GM18519 (cell line): ENCODE data around the gene MYO3B.
"Not testable (repeated sequence)": the region's sequence is repeated elsewhere in the genome, so short reads cannot be mapped to it uniquely, and the experiment has no call there.

ENCODE experiments used
- ATAC-seq: cut with Tn5 transposase; IDR thresholded peaks from one replicate; pipeline ENCODE4 v1.9.1; 2021; ENCODE audit warnings: mild to moderate bottlenecking, moderate library complexity; ENCODE audit not compliant: unreplicated experiment, low FRiP score

MYO3B gene

GRCh38 chr2:170669909-170670308 is 492.0 kb downstream of the MYO3B start:
- no peak for ATAC-seq

GRCh38 chr2:170670651-170671050 is 492.7 kb downstream of the MYO3B start:
- no peak for ATAC-seq

GRCh38 chr2:170671079-170671478 is 493.1 kb downstream of the MYO3B start:
- ATAC-seq: no peak

- ATAC-seq: not testable (repeated sequence)
These were observed 496.3 kb downstream of the MYO3B start for GRCh38 chr2:170674282-170674681.

GRCh38 chr2:170675701-170676100 is 497.8 kb downstream of the MYO3B start:
- no peak for ATAC-seq

- ATAC-seq: no peak
These were observed 501.7 kb downstream of the MYO3B start for GRCh38 chr2:170679607-170680079.

- peak; percentile 72 for ATAC-seq
These were observed 502.4 kb downstream of the MYO3B start for GRCh38 chr2:170680172-170680941.

GRCh38 chr2:170681311-170681710 is 503.4 kb downstream of the MYO3B start:
- ATAC-seq: no peak

GRCh38 chr2:170685591-170685990 is 507.6 kb downstream of the MYO3B start:
- no peak for ATAC-seq

- ATAC-seq: no peak
These were observed 511.5 kb downstream of the MYO3B start for GRCh38 chr2:170689481-170689880.

GRCh38 chr2:170690640-170691039 is 512.7 kb downstream of the MYO3B start:
- no peak for ATAC-seq

- no peak for ATAC-seq
These were observed 516.4 kb downstream of the MYO3B start for GRCh38 chr2:170694316-170694715.

- ATAC-seq: no peak
These were observed 517.8 kb downstream of the MYO3B start for GRCh38 chr2:170695521-170696410.

- ATAC-seq: no peak
These were observed 519.0 kb downstream of the MYO3B start for GRCh38 chr2:170696948-170697347.

- no peak for ATAC-seq
These were observed 523.1 kb downstream of the MYO3B start for GRCh38 chr2:170701011-170701410.

GRCh38 chr2:170703776-170704476 is 526.0 kb downstream of the MYO3B start:
- no peak for ATAC-seq
